SK-N-SH (cell line): ENCODE measurements around the gene BNC2. TPM values are rescaled to one million over a fixed set of nuclear protein-coding genes. Genes with fewer than 3 reads are reported as not detected.

Source experiments
- CTCF ChIA-PET: fragments of 300-600, 350-600 bp; formaldehyde crosslinking; extraction: SDS; loops from one replicate; lab custom pipeline; 2021; lab: Yijun Ruan, JAX
- POLR2A ChIA-PET: fragments of 350-600 bp; sonication (Branson Sonifier 250); formaldehyde crosslinking; extraction: SDS; loops from one replicate; lab custom pipeline; 2020; ENCODE audit warnings: antibody characterized with exemption, inconsistent platforms; lab: Yijun Ruan, JAX
- DNase-seq: peaks from one replicate; pipeline ENCODE4 v3.0.0; 2012
- H2AFZ ChIP-seq: fragments of 200-600 bp; sonication (generic); 2 replicates; pipeline ENCODE4 v1.8.1; 2016; ENCODE audit warnings: antibody characterized with exemption, mild to moderate bottlenecking, low read depth
- H3F3A ChIP-seq: fragments of 200-600 bp; sonication (generic); replicated peaks from 2 replicates; pipeline ENCODE3; 2016; ENCODE audit warnings: antibody characterized with exemption, mild to moderate bottlenecking; ENCODE audit not compliant: insufficient read depth
- H3K27ac ChIP-seq, 2 experiments: fragments of 200-500 bp in 1 of 2; fragments of 200-600 bp in 1 of 2; sonication (Bioruptor generic) in 1 of 2; sonication (generic), shearing (Covaris generic) in 1 of 2; 2 replicates each; pipeline versions ENCODE4 v1.5.1 to v1.6.1; 2014 to 2016; ENCODE audit warnings: low read depth in 2 of 2, inconsistent platforms in 1 of 2, low read length in 1 of 2, mild to moderate bottlenecking in 1 of 2, mixed read lengths in 1 of 2
- H3K27me3 ChIP-seq: fragments of 200-600 bp; sonication (generic), shearing (Covaris generic); 2 replicates; pipeline ENCODE4 v1.6.1; 2016; ENCODE audit warnings: mixed run types; ENCODE audit not compliant: insufficient read depth
- H3K36me3 ChIP-seq, 2 experiments: fragments of 200-500 bp in 1 of 2; fragments of 200-600 bp in 1 of 2; sonication (Bioruptor generic) in 1 of 2; sonication (generic) in 1 of 2; replicated peaks in 1 of 2; 2 replicates each; pipeline versions ENCODE3 to v1.5.1; 2014 to 2016; ENCODE audit warnings: low read length in 1 of 2, mild to moderate bottlenecking in 1 of 2; ENCODE audit not compliant: insufficient read depth in 2 of 2, control insufficient read depth in 1 of 2
- H3K4me1 ChIP-seq, 2 experiments: fragments of 200-500 bp in 1 of 2; fragments of 200-600 bp in 1 of 2; sonication (Bioruptor generic) in 1 of 2; sonication (generic), shearing (Covaris generic) in 1 of 2; 2 replicates each; pipeline versions ENCODE4 v1.5.1 to v1.6.1; 2014 to 2016; ENCODE audit warnings: low read depth in 1 of 2, low read length in 1 of 2, mixed run types in 1 of 2; ENCODE audit not compliant: insufficient read depth in 2 of 2, control insufficient read depth in 1 of 2
- H3K4me2 ChIP-seq: fragments of 200-600 bp; sonication (generic), shearing (Covaris generic); 2 replicates; pipeline ENCODE4 v1.6.1; 2017; ENCODE audit warnings: mixed run types
- H3K4me3 ChIP-seq, 2 experiments: fragments of 200-500 bp in 1 of 2; fragments of 200-600 bp in 1 of 2; sonication (Bioruptor generic) in 1 of 2; sonication (generic), shearing (Covaris generic) in 1 of 2; 2 replicates each; pipeline versions ENCODE4 v1.5.1 to v1.8.1; 2014 to 2016; ENCODE audit warnings: low read depth in 2 of 2, inconsistent platforms in 1 of 2, low read length in 1 of 2, mild to moderate bottlenecking in 1 of 2, mixed read lengths in 1 of 2, moderate library complexity in 1 of 2
- H3K79me2 ChIP-seq: fragments of 200-600 bp; sonication (generic); 2 replicates; pipeline ENCODE4 v1.8.1; 2017; ENCODE audit warnings: mild to moderate bottlenecking; ENCODE audit not compliant: insufficient read depth
- H3K9ac ChIP-seq: fragments of 200-600 bp; sonication (generic); 2 replicates; pipeline ENCODE4 v1.6.1; 2017; ENCODE audit warnings: mixed run types
- H3K9me2 ChIP-seq: fragments of 200-600 bp; sonication (generic); 2 replicates; pipeline ENCODE4 v1.6.1; 2017; ENCODE audit warnings: mixed run types
- H3K9me3 ChIP-seq: fragments of 200-600 bp; sonication (generic); 2 replicates; pipeline ENCODE4 v1.6.1; 2017; ENCODE audit warnings: mixed run types, mild to moderate bottlenecking, moderate library complexity
- H4K20me1 ChIP-seq: fragments of 200-600 bp; sonication (generic); 2 replicates; pipeline ENCODE4 v1.6.1; 2017; ENCODE audit warnings: mild to moderate bottlenecking, mixed run types; ENCODE audit not compliant: insufficient read depth
- CHD2 ChIP-seq: fragments of 150-350 bp; IDR thresholded peaks from 2 replicates; pipeline ENCODE4 v1.6.1; 2018; ENCODE audit warnings: low read length; ENCODE audit not compliant: partially characterized antibody
- ELF1 ChIP-seq: IDR thresholded peaks from 2 replicates; pipeline ENCODE4 v1.4.0; 2012
- EP300 ChIP-seq, 2 experiments: IDR thresholded peaks; 2 replicates each; pipeline versions ENCODE4 v1.4.0 to v1.6.1; 2012; ENCODE audit warnings: borderline replicate concordance in 1 of 2, low read depth in 1 of 2, low read length in 1 of 2
- EZH2phosphoT487 ChIP-seq: fragments of 200-600 bp; sonication (generic); IDR thresholded peaks from 2 replicates; pipeline ENCODE4 v1.6.1; 2017; ENCODE audit warnings: low read depth, mixed run types, mild to moderate bottlenecking, antibody characterized with exemption, moderate library complexity, borderline replicate concordance
- FOSL2 ChIP-seq: IDR thresholded peaks from 2 replicates; pipeline ENCODE4 v1.4.0; 2012; ENCODE audit warnings: low read depth, mild to moderate bottlenecking, moderate library complexity, borderline replicate concordance
- FOXJ3 ChIP-seq: sonication (generic); formaldehyde crosslinking; IDR thresholded peaks from 2 replicates; pipeline ENCODE4 v1.5.1; 2020; ENCODE audit warnings: mild to moderate bottlenecking, missing genetic modification reagents
- GABPA ChIP-seq: IDR thresholded peaks from 2 replicates; pipeline ENCODE4 v1.4.0; 2012; ENCODE audit warnings: low read depth, mild to moderate bottlenecking
- GATA2 ChIP-seq: sonication (generic); formaldehyde crosslinking; IDR thresholded peaks from 2 replicates; pipeline ENCODE4 v1.5.0; 2020; ENCODE audit warnings: mild to moderate bottlenecking, missing genetic modification reagents
- JUND ChIP-seq: IDR thresholded peaks from 2 replicates; pipeline ENCODE4 v1.4.0; 2012
- MEF2A ChIP-seq: IDR thresholded peaks from 2 replicates; pipeline ENCODE4 v1.4.0; 2012; ENCODE audit warnings: low read depth, borderline replicate concordance
- MXI1 ChIP-seq: IDR thresholded peaks from 2 replicates; pipeline ENCODE4 v1.6.1; 2012; ENCODE audit warnings: mild to moderate bottlenecking, low read depth, low read length, improper control_type of control experiment
- NFIC ChIP-seq: IDR thresholded peaks from 2 replicates; pipeline ENCODE4 v1.4.0; 2012; ENCODE audit warnings: borderline replicate concordance
- PBX3 ChIP-seq: IDR thresholded peaks from 2 replicates; pipeline ENCODE4; 2012
- RAD21 ChIP-seq: IDR thresholded peaks from 2 replicates; pipeline ENCODE4 v1.6.1; 2012; ENCODE audit warnings: mild to moderate bottlenecking, low read length
- RCOR1 ChIP-seq: fragments of 150-350 bp; IDR thresholded peaks from 2 replicates; pipeline ENCODE4 v1.6.1; 2017; ENCODE audit warnings: antibody characterized with exemption, low read length
- REST ChIP-seq: IDR thresholded peaks from 2 replicates; pipeline ENCODE4 v1.6.1; 2012; ENCODE audit warnings: mild to moderate bottlenecking, low read depth, low read length, moderate library complexity
- RXRA ChIP-seq: IDR thresholded peaks from 2 replicates; pipeline ENCODE4 v1.4.0; 2012; ENCODE audit warnings: low read depth, mild to moderate bottlenecking, borderline replicate concordance
- SIN3A ChIP-seq: IDR thresholded peaks from 2 replicates; pipeline ENCODE4 v1.6.1; 2012; ENCODE audit warnings: low read depth, mild to moderate bottlenecking, low read length, moderate library complexity, borderline replicate concordance
- SMC3 ChIP-seq: IDR thresholded peaks from 2 replicates; pipeline ENCODE4 v1.6.1; 2012; ENCODE audit warnings: low read depth, low read length, improper control_type of control experiment
- TAF1 ChIP-seq: IDR thresholded peaks from 2 replicates; pipeline ENCODE4 v1.6.1; 2012; ENCODE audit warnings: low read depth, mild to moderate bottlenecking, low read length, moderate library complexity, borderline replicate concordance
- TCF12 ChIP-seq: IDR thresholded peaks from 2 replicates; pipeline ENCODE4 v1.4.0; 2012
- TEAD4 ChIP-seq: IDR thresholded peaks from 2 replicates; pipeline ENCODE4 v1.4.0; 2012; ENCODE audit warnings: mild to moderate bottlenecking, borderline replicate concordance; ENCODE audit not compliant: insufficient read depth
- USF1 ChIP-seq: IDR thresholded peaks from 2 replicates; pipeline ENCODE4 v1.4.0; 2012; ENCODE audit warnings: low read depth, borderline replicate concordance
- YY1 ChIP-seq: IDR thresholded peaks from 2 replicates; pipeline ENCODE4 v1.4.0; 2012; ENCODE audit warnings: low read depth, mild to moderate bottlenecking
- WGBS: methylation state at CpG from one replicate; pipeline ENCODE4 v1.1.6; 2017; ENCODE audit warnings: low lambda C conversion rate; 5-methylcytosine and 5-hydroxymethylcytosine counted together
- polyA plus RNA-seq, 3 experiments: library from polyadenylated mRNA; depleted of rRNA; stranded (reverse); fragments of >200 nt; gene quantifications; 2 replicates each; pipeline ENCODE4 v1.2.3, GENCODE V29; 2012

The BNC2 gene
- polyA plus RNA-seq, 1 of the 3 experiments (the other 2 are of a cell fraction), result 8.8 TPM

GRCh38 chr9:16671591-16672137, 198.8 kb downstream of the BNC2 start (continued):
- TF ChIP-seq GATA2 (CRISPR knock-in tag), result no peak
- TF ChIP-seq EP300 (IDR thresholded peaks at IDR 0.05; ENCODE audit: borderline replicate concordance in 1 of 2, low read depth in 1 of 2, low read length in 1 of 2), result no peak; a peak in 1 of 4 replicates
- no peak for TF ChIP-seq SMC3
- TF ChIP-seq SIN3A, result no peak
- TF ChIP-seq YY1, result no peak
- TF ChIP-seq TAF1, result no peak
- TF ChIP-seq REST, result no peak
- TF ChIP-seq ELF1, result no peak
- TF ChIP-seq RAD21, result no peak
- no peak for TF ChIP-seq TEAD4
- TF ChIP-seq FOXJ3 (CRISPR knock-in tag), result no peak
- TF ChIP-seq PBX3, result peak; percentile 71
- 0 out of 2 replicates have a peak, but pooled peaks have one; percentile 12 for TF ChIP-seq JUND

- Histone ChIP-seq H3K9ac (no peak overlapping the region), H3K9me2 (no peaks in the 10 kb centered on the region), H3F3A (no peaks in the 10 kb centered on the region), H3K4me3 (no peak overlapping the region), H3K36me3 (no peaks in the 10 kb centered on the region), H3K4me2 (no peak overlapping the region; the same call in 1 of the 2 replicates), H3K79me2 (peaks cover 79% of the 10 kb centered on the region), H3K27ac (peak overlapping the region in 1 of 2 experiments; percentile 43; a peak in 1 of 4 replicates), H3K4me1 (peaks cover 0 to 11% of the 10 kb centered on the region in 2 experiments; a peak in 2 of 4 replicates), H4K20me1 (no peaks in the 10 kb centered on the region), H3K9me3 (no peaks in the 10 kb centered on the region), H2AFZ (no peak overlapping the region), H3K27me3 (no peaks in the 10 kb centered on the region)
- DNase-seq, result no peak
- ChIA-PET POLR2A (no interaction called here), CTCF (no interaction called here)
- TF ChIP-seq FOSL2 (no peak), GABPA (no peak), USF1 (no peak), TEAD4 (no peak), SIN3A (no peak), RCOR1 (no peak), RXRA (no peak), FOXJ3 (CRISPR knock-in tag) (no peak), EP300 (IDR thresholded peaks at IDR 0.05; ENCODE audit: borderline replicate concordance in 1 of 2, low read depth in 1 of 2, low read length in 1 of 2) (no peak), GATA2 (CRISPR knock-in tag) (no peak), NFIC (no peak), TCF12 (no peak), MEF2A (no peak), TAF1 (no peak), JUND (no peak), SMC3 (no peak), EZH2phosphoT487 (no peak), MXI1 (no peak), PBX3 (no peak), CHD2 (no peak)
- 98% methylated on average over 6 of the region's 6 CpGs for WGBS
These were observed 199.7 kb downstream of the BNC2 start for GRCh38 chr9:16670791-16671190.
